Measurements from ENCODE around the gene TPRX2. TPM values are rescaled to one million over a fixed set of nuclear protein-coding genes. Genes with fewer than 3 reads are reported as not detected.
"Not testable (repeated sequence)": the region's sequence is repeated elsewhere in the genome, so short reads cannot be mapped to it uniquely, and the experiment has no call there.

TPRX2 gene
- total and polyA plus RNA-seq, 10 of the 15 experiments (the other 5 are each of a cell fraction or from before 2014, with no cell fraction given): not detected

DNA sequence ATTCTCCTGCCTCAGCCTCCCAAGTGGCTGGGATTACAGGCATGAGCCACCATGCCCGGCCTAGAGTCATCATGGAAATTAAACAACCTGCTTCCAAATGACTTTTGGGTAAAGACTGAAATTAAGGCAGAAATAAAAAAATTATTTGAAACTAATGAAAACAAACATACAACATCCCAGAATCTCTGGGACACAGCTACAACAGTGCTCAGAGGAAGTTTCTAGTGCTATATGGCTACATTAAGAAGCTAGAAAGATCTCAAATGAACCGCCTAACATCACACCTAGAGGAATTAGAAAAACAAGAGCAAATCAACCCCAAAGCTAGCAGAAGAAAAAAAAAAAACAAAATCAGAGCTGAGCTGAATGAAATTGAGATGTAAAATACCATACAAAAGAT, 51.2 kb downstream of the TPRX2 start:
- H3K4me1 ChIP-seq (ENCODE audit: control insufficient read depth, insufficient read depth, low read length); FAIRE-seq; H3K27me3 ChIP-seq (replicated peaks in 1 of 2; ENCODE audit: control insufficient read depth in 2 of 2, insufficient read depth in 2 of 2, low read length in 1 of 2); H3K36me3 ChIP-seq (ENCODE audit: control insufficient read depth in 2 of 2, insufficient read depth in 2 of 2, low read length in 1 of 2); H3K9me3 ChIP-seq (replicated peaks; ENCODE audit: control insufficient read depth, insufficient read depth, low read length); BruUV-seq (replicated peaks); H3K9ac ChIP-seq (ENCODE audit: control insufficient read depth, insufficient read depth, low read length); in situ Hi-C loops (cut with MboI); H3K4me2 ChIP-seq (ENCODE audit: control insufficient read depth, insufficient read depth); H2AFZ ChIP-seq (ENCODE audit: control insufficient read depth, low read depth, low read length); H3K27ac ChIP-seq (ENCODE audit: control insufficient read depth, insufficient read depth); H4K20me1 ChIP-seq (ENCODE audit: control insufficient read depth, insufficient read depth); H3K4me3 ChIP-seq; CTCF ChIA-PET; POLR2A ChIA-PET; intact Hi-C loops (cut with micrococcal nuclease; ENCODE audit: unreplicated experiment); H3K79me2 ChIP-seq (ENCODE audit: control insufficient read depth, insufficient read depth, low read length); SMC1A ChIA-PET (ENCODE audit: uncharacterized antibody, unreplicated experiment); RAD21 ChIA-PET (ENCODE audit: unreplicated experiment); DNase-seq (ENCODE audit: low read depth, low spot score); ATAC-seq: not testable (repeated sequence)
- WGBS (ENCODE audit: insufficient coverage, insufficient replicate concordance, low lambda C conversion rate, missing lambda C conversion rate): 51% methylated on average over 1 of the region's 2 CpGs

Other genes with a start within 250 kb of the TPRX2 start
Only the 7 nearest of the 9 such genes appear.
- gene NOP53, start 113.7 kb upstream of the TPRX2 start, total RNA-seq (2014; rRNA removed): 254 and 317 TPM in 2 replicates
- gene NOP53, start 113.7 kb upstream of the TPRX2 start, total RNA-seq (2014; rRNA removed; fragmentation: Illumina TruSeq; extraction: Trizol): 180 and 186 TPM in 2 replicates
- gene NOP53, start 113.7 kb upstream of the TPRX2 start, total RNA-seq (2021): 336 and 356 TPM in 2 replicates
- 198 and 222 TPM in 2 replicates for gene NOP53, start 113.7 kb upstream of the TPRX2 start, polyA plus RNA-seq (2011; rRNA removed)
- gene NOP53, start 113.7 kb upstream of the TPRX2 start, polyA plus RNA-seq (2014; fragmentation: Illumina TruSeq; extraction: Trizol): 69.0 and 148 TPM in 2 replicates
- gene NOP53, start 113.7 kb upstream of the TPRX2 start, polyA plus RNA-seq (2014; fragmentation: Nextera tagmentation; extraction: Ambion mirVana): 10 to 100 TPM in 1 of 2 experiments, 1 to 10 TPM in 1; 6.0 to 32.3 TPM
- 386 and 428 TPM in 2 replicates for gene NOP53, start 113.7 kb upstream of the TPRX2 start, polyA plus RNA-seq (2014; rRNA removed)
- 10 to 100 TPM; 71.4 to 94.2 TPM for gene NOP53, start 113.7 kb upstream of the TPRX2 start, polyA plus RNA-seq (2016; fragmentation: Nextera tagmentation; extraction: Ambion mirVana)
- 120 and 125 TPM in 2 replicates for gene SELENOW, start 80.5 kb upstream of the TPRX2 start, total RNA-seq (2014; rRNA removed)
- gene SELENOW, start 80.5 kb upstream of the TPRX2 start, total RNA-seq (2014; rRNA removed; fragmentation: Illumina TruSeq; extraction: Trizol): 58.5 and 62.8 TPM in 2 replicates
- gene SELENOW, start 80.5 kb upstream of the TPRX2 start, total RNA-seq (2021): 53.3 and 55.6 TPM in 2 replicates
- 50.1 and 70.5 TPM in 2 replicates for gene SELENOW, start 80.5 kb upstream of the TPRX2 start, polyA plus RNA-seq (2011; rRNA removed)
- gene SELENOW, start 80.5 kb upstream of the TPRX2 start, polyA plus RNA-seq (2014; fragmentation: Illumina TruSeq; extraction: Trizol): 49.6 and 71.6 TPM in 2 replicates
- gene SELENOW, start 80.5 kb upstream of the TPRX2 start, polyA plus RNA-seq (2014; fragmentation: Nextera tagmentation; extraction: Ambion mirVana): 100 to 1,000 TPM; 127 to 186 TPM
- gene SELENOW, start 80.5 kb upstream of the TPRX2 start, polyA plus RNA-seq (2014; rRNA removed): 107 and 114 TPM in 2 replicates
- gene SELENOW, start 80.5 kb upstream of the TPRX2 start, polyA plus RNA-seq (2016; fragmentation: Nextera tagmentation; extraction: Ambion mirVana): 100 to 1,000 TPM in 1 of 2 experiments, 10 to 100 TPM in 1; 95.4 to 106 TPM
- gene TPRX1, start 54.7 kb upstream of the TPRX2 start, total RNA-seq (2014; rRNA removed): not detected in 2 replicates
- gene TPRX1, start 54.7 kb upstream of the TPRX2 start, total RNA-seq (2014; rRNA removed; fragmentation: Illumina TruSeq; extraction: Trizol): not detected in 2 replicates
- not detected in 2 replicates for gene TPRX1, start 54.7 kb upstream of the TPRX2 start, total RNA-seq (2021)
- gene TPRX1, start 54.7 kb upstream of the TPRX2 start, polyA plus RNA-seq (2011; rRNA removed): not detected in 2 replicates
- gene TPRX1, start 54.7 kb upstream of the TPRX2 start, polyA plus RNA-seq (2014; fragmentation: Illumina TruSeq; extraction: Trizol): not detected in 2 replicates
- not detected for gene TPRX1, start 54.7 kb upstream of the TPRX2 start, polyA plus RNA-seq (2014; fragmentation: Nextera tagmentation; extraction: Ambion mirVana)
- not detected in 2 replicates for gene TPRX1, start 54.7 kb upstream of the TPRX2 start, polyA plus RNA-seq (2014; rRNA removed)
- gene TPRX1, start 54.7 kb upstream of the TPRX2 start, polyA plus RNA-seq (2016; fragmentation: Nextera tagmentation; extraction: Ambion mirVana): not detected
- gene CRX, start 37.3 kb upstream of the TPRX2 start, total RNA-seq (2014; rRNA removed): not detected in 2 replicates
- not detected in 2 replicates for gene CRX, start 37.3 kb upstream of the TPRX2 start, total RNA-seq (2014; rRNA removed; fragmentation: Illumina TruSeq; extraction: Trizol)
- gene CRX, start 37.3 kb upstream of the TPRX2 start, total RNA-seq (2021): not detected in 2 replicates
- gene CRX, start 37.3 kb upstream of the TPRX2 start, polyA plus RNA-seq (2011; rRNA removed): not detected in 2 replicates
- not detected in 2 replicates for gene CRX, start 37.3 kb upstream of the TPRX2 start, polyA plus RNA-seq (2014; fragmentation: Illumina TruSeq; extraction: Trizol)
- gene CRX, start 37.3 kb upstream of the TPRX2 start, polyA plus RNA-seq (2014; fragmentation: Nextera tagmentation; extraction: Ambion mirVana): not detected
- not detected in 2 replicates for gene CRX, start 37.3 kb upstream of the TPRX2 start, polyA plus RNA-seq (2014; rRNA removed)
- not detected for gene CRX, start 37.3 kb upstream of the TPRX2 start, polyA plus RNA-seq (2016; fragmentation: Nextera tagmentation; extraction: Ambion mirVana)
- not detected in 2 replicates for gene SULT2A1, start 27.1 kb downstream of the TPRX2 start, total RNA-seq (2014; rRNA removed)
- not detected in 2 replicates for gene SULT2A1, start 27.1 kb downstream of the TPRX2 start, total RNA-seq (2014; rRNA removed; fragmentation: Illumina TruSeq; extraction: Trizol)
- gene SULT2A1, start 27.1 kb downstream of the TPRX2 start, total RNA-seq (2021): 0.13 and 0.16 TPM in 2 replicates
- not detected in 2 replicates for gene SULT2A1, start 27.1 kb downstream of the TPRX2 start, polyA plus RNA-seq (2011; rRNA removed)
- gene SULT2A1, start 27.1 kb downstream of the TPRX2 start, polyA plus RNA-seq (2014; fragmentation: Illumina TruSeq; extraction: Trizol): not detected in 2 replicates
- not detected for gene SULT2A1, start 27.1 kb downstream of the TPRX2 start, polyA plus RNA-seq (2014; fragmentation: Nextera tagmentation; extraction: Ambion mirVana)
- not detected in 2 replicates for gene SULT2A1, start 27.1 kb downstream of the TPRX2 start, polyA plus RNA-seq (2014; rRNA removed)
- not detected for gene SULT2A1, start 27.1 kb downstream of the TPRX2 start, polyA plus RNA-seq (2016; fragmentation: Nextera tagmentation; extraction: Ambion mirVana)
- not detected in 2 replicates for gene BSPH1, start 132.9 kb downstream of the TPRX2 start, total RNA-seq (2014; rRNA removed)
- not detected in 2 replicates for gene BSPH1, start 132.9 kb downstream of the TPRX2 start, total RNA-seq (2014; rRNA removed; fragmentation: Illumina TruSeq; extraction: Trizol)
- not detected in 2 replicates for gene BSPH1, start 132.9 kb downstream of the TPRX2 start, total RNA-seq (2021)
- gene BSPH1, start 132.9 kb downstream of the TPRX2 start, polyA plus RNA-seq (2011; rRNA removed): not detected in 2 replicates
- not detected in 2 replicates for gene BSPH1, start 132.9 kb downstream of the TPRX2 start, polyA plus RNA-seq (2014; fragmentation: Illumina TruSeq; extraction: Trizol)
- gene BSPH1, start 132.9 kb downstream of the TPRX2 start, polyA plus RNA-seq (2014; fragmentation: Nextera tagmentation; extraction: Ambion mirVana): not detected
- gene BSPH1, start 132.9 kb downstream of the TPRX2 start, polyA plus RNA-seq (2014; rRNA removed): not detected in 2 replicates
- not detected for gene BSPH1, start 132.9 kb downstream of the TPRX2 start, polyA plus RNA-seq (2016; fragmentation: Nextera tagmentation; extraction: Ambion mirVana)
- gene ELSPBP1, start 135.4 kb downstream of the TPRX2 start, total RNA-seq (2014; rRNA removed): not detected in 2 replicates
- gene ELSPBP1, start 135.4 kb downstream of the TPRX2 start, total RNA-seq (2014; rRNA removed; fragmentation: Illumina TruSeq; extraction: Trizol): not detected in 2 replicates
- gene ELSPBP1, start 135.4 kb downstream of the TPRX2 start, total RNA-seq (2021): not detected in 2 replicates
- not detected in 2 replicates for gene ELSPBP1, start 135.4 kb downstream of the TPRX2 start, polyA plus RNA-seq (2011; rRNA removed)
- not detected in 2 replicates for gene ELSPBP1, start 135.4 kb downstream of the TPRX2 start, polyA plus RNA-seq (2014; fragmentation: Illumina TruSeq; extraction: Trizol)
- not detected for gene ELSPBP1, start 135.4 kb downstream of the TPRX2 start, polyA plus RNA-seq (2014; fragmentation: Nextera tagmentation; extraction: Ambion mirVana)
- gene ELSPBP1, start 135.4 kb downstream of the TPRX2 start, polyA plus RNA-seq (2014; rRNA removed): not detected in 2 replicates
- gene ELSPBP1, start 135.4 kb downstream of the TPRX2 start, polyA plus RNA-seq (2016; fragmentation: Nextera tagmentation; extraction: Ambion mirVana): not detected